Cerebellar cortex (tissue), 1 donor: Measurements from ENCODE around the gene SLC16A8.

ENCODE experiments used
- DNase-seq: peaks from one replicate; pipeline ENCODE4 v3.0.0-alpha.2; 2015; ENCODE audit warnings: low spot score

Gene SLC16A8

GRCh38 chr22:38111925-38112355 lies 28.0 kb upstream of the SLC16A8 start:
- DNase-seq = no peak

- DNase-seq = no peak
These were observed 27.2 kb upstream of the SLC16A8 start for GRCh38 chr22:38110863-38111852.

- no peak for DNase-seq
These were observed 26.3 kb upstream of the SLC16A8 start, which contains the start of gene BAIAP2L2 for GRCh38 chr22:38110008-38110862. TSS of gene BAIAP2L2 (minus strand) at chr22:38110684. CDS start at chr22:38110525, 159 bp downstream.

- DNase-seq = no peak
These were observed 25.5 kb upstream of the SLC16A8 start for GRCh38 chr22:38109371-38110001.

GRCh38 chr22:38108561-38109319 lies 24.8 kb upstream of the SLC16A8 start:
- no peak for DNase-seq

- peak; percentile 37 for DNase-seq
These were observed 23.9 kb upstream of the SLC16A8 start for GRCh38 chr22:38107692-38108515.

- no peak for DNase-seq
These were observed 23.0 kb upstream of the SLC16A8 start for GRCh38 chr22:38106814-38107578.

GRCh38 chr22:38104084-38104483 lies 20.1 kb upstream of the SLC16A8 start:
- DNase-seq = peak; percentile 45

- no peak for DNase-seq
These were observed 19.7 kb upstream of the SLC16A8 start for GRCh38 chr22:38103641-38104040.

- no peak for DNase-seq
These were observed 14.6 kb upstream of the SLC16A8 start for GRCh38 chr22:38098410-38099249.

- peak; percentile 35 for DNase-seq
These were observed 13.8 kb upstream of the SLC16A8 start for GRCh38 chr22:38097557-38098409.

GRCh38 chr22:38097058-38097457 lies 13.1 kb upstream of the SLC16A8 start:
- DNase-seq = no peak

GRCh38 chr22:38089474-38089851 lies 5.5 kb upstream of the SLC16A8 start:
- no peak for DNase-seq

GRCh38 chr22:38088629-38089473 lies 4.9 kb upstream of the SLC16A8 start:
- DNase-seq = no peak

GRCh38 chr22:38087855-38088254 lies 3.9 kb upstream of the SLC16A8 start:
- DNase-seq = no peak

GRCh38 chr22:38086942-38087341 lies 3.0 kb upstream of the SLC16A8 start:
- DNase-seq = no peak
